Common myeloid progenitor, CD34-positive (primary cell): ENCODE data around the gene GALNT14.

Experiments
- CTCF ChIA-PET: fragments of 350-600 bp; sonication (Branson Sonifier 250); formaldehyde crosslinking; loops from one replicate; lab custom pipeline; 2021; ENCODE audit warnings: antibody characterized with exemption; lab: Charles Lee
- POLR2A ChIA-PET: fragments of 350-600 bp; sonication (Branson Sonifier 250); formaldehyde crosslinking; loops from one replicate; lab custom pipeline; 2021; ENCODE audit warnings: antibody characterized with exemption; lab: Charles Lee
- DNase-seq, 3 donors: peaks; one replicate each; pipeline versions ENCODE4 v3.0.0 to v3.0.0-alpha.2; 2013
- H3K27ac ChIP-seq, 2 experiments: 1 replicate in 1 of 2; 2 replicates in 1 of 2; pipeline ENCODE4 v1.7.0; 2013; ENCODE audit warnings: inconsistent platforms in 2 of 2, low read length in 2 of 2, mild to moderate bottlenecking in 2 of 2, low read depth in 1 of 2, moderate library complexity in 1 of 2; ENCODE audit not compliant: severe bottlenecking in 2 of 2, insufficient read depth in 1 of 2, poor library complexity in 1 of 2
- H3K27me3 ChIP-seq, 5 experiments: replicated peaks in 2 of 5; 1 replicate in 3 of 5; 2 replicates in 2 of 5; pipeline versions ENCODE4 v1.6.1 to v1.7.0; 2013; ENCODE audit warnings: low read length in 4 of 5, mild to moderate bottlenecking in 2 of 5, moderate library complexity in 2 of 5, inconsistent platforms in 1 of 5; ENCODE audit not compliant: insufficient read depth in 5 of 5, control insufficient read depth in 4 of 5
- H3K36me3 ChIP-seq, 4 experiments: 1 replicate in 2 of 4; 2 replicates in 2 of 4; pipeline versions ENCODE4 v1.6.1 to v1.7.0; 2013; ENCODE audit warnings: low read length in 3 of 4, control low read depth in 1 of 4, mild to moderate bottlenecking in 1 of 4; ENCODE audit not compliant: control insufficient read depth in 4 of 4, insufficient read depth in 4 of 4
- H3K4me1 ChIP-seq, 4 experiments: 1 replicate in 3 of 4; 2 replicates in 1 of 4; pipeline versions ENCODE4 v1.6.1 to v1.7.1; 2013; ENCODE audit warnings: low read length in 3 of 4, mild to moderate bottlenecking in 3 of 4, control low read depth in 1 of 4, inconsistent platforms in 1 of 4, moderate library complexity in 1 of 4; ENCODE audit not compliant: control insufficient read depth in 4 of 4, insufficient read depth in 4 of 4; ENCODE audit errors: control extremely low read depth in 1 of 4
- H3K4me3 ChIP-seq, 7 experiments: 1 replicate in 4 of 7; 2 replicates in 3 of 7; pipeline versions ENCODE4 v1.5.1 to v1.7.0; 2013; ENCODE audit warnings: mild to moderate bottlenecking in 7 of 7, low read length in 6 of 7, moderate library complexity in 6 of 7, inconsistent platforms in 2 of 7, low read depth in 2 of 7, control low read depth in 1 of 7; ENCODE audit not compliant: insufficient read depth in 4 of 7, control insufficient read depth in 1 of 7; ENCODE audit errors: extremely low read depth in 1 of 7
- H3K9me3 ChIP-seq, 5 experiments: 1 replicate in 4 of 5; 2 replicates in 1 of 5; pipeline versions ENCODE4 v1.6.1 to v1.7.1; 2013; ENCODE audit warnings: low read length in 4 of 5, mild to moderate bottlenecking in 2 of 5, inconsistent platforms in 1 of 5, low read depth in 1 of 5, moderate library complexity in 1 of 5; ENCODE audit not compliant: control insufficient read depth in 4 of 5, insufficient read depth in 2 of 5; ENCODE audit errors: control extremely low read depth in 1 of 5
- WGBS: methylation state at CpG from one replicate; pipeline ENCODE4 v1.1.5; 2013; ENCODE audit not compliant: insufficient coverage; 5-methylcytosine and 5-hydroxymethylcytosine counted together

The GALNT14 gene

DNA sequence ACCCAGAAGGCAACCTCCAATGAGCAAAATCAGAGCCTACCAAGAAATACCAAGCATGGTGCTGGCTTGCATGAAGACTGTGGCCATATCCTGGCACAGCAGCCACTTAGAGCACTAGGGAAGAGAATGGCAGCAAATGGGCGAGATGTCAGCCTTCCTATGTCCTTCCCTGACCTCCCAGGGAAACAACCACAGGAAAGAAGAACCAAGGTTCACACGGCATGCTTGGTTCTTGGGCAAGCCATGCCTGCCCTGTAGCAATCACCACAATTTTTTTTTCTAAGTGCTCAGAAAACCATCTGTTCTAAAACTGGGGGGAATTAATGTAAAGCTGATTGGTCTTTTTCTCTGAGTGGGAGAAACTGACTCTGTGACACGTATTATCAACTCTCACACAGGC lies 27.8 kb downstream of the GALNT14 start:
- H3K4me3 ChIP-seq, result no peak overlapping the region
- peaks cover 0 to 5% (median 0%) of the 10 kb centered on the region in 4 experiments for H3K36me3 ChIP-seq
- no peaks in the 10 kb centered on the region for H3K27me3 ChIP-seq
- H3K27ac ChIP-seq, result no peak overlapping the region
- POLR2A ChIA-PET, result no interaction called here
- H3K4me1 ChIP-seq, result peaks cover 0 to 6% (median 2%) of the 10 kb centered on the region in 4 experiments
- WGBS, result no CpG with 5 or more reads among the region's 3 CpGs
- peaks cover 0 to 3% (median 0%) of the 10 kb centered on the region in 5 experiments for H3K9me3 ChIP-seq
- CTCF ChIA-PET, result no interaction called here
- DNase-seq, result no peak

DNA sequence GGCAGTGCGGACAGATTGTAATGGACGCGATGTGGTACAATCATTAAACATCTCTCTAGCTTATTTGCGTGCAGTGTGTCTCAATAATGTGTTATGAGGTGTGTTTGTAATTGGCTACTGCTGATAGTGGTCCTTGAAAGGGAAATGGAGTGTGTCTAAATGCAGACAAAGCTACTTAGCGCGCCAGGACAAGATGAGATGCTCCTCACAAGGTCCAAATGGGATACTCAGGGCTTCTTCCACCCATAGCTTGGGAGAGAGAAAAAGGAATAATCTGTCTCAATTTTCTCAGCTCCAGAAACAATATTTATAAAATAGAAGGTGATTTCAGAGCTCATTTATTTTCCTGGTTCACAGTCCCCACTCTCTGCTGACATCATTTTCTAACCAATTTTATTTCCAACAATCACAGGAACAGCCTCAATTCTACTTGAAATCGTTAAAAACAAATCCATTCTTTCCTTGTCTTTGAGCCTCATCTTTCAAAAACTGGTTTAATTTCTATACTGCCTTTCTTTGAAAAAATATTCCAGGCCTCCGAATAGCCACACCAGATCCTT lies 28.5 kb downstream of the GALNT14 start:
- POLR2A ChIA-PET, result no interaction called here
- CTCF ChIA-PET, result no interaction called here
- H3K4me1 ChIP-seq, result peaks cover 0 to 6% (median 2%) of the 10 kb centered on the region in 4 experiments
- peaks cover 0 to 3% (median 0%) of the 10 kb centered on the region in 5 experiments for H3K9me3 ChIP-seq
- WGBS, result 98% methylated on average over 7 of the region's 8 CpGs
- no peaks in the 10 kb centered on the region for H3K27me3 ChIP-seq
- peaks cover 0 to 5% (median 0%) of the 10 kb centered on the region in 4 experiments for H3K36me3 ChIP-seq
- DNase-seq, result no peak
- H3K27ac ChIP-seq, result no peak overlapping the region
- no peak overlapping the region for H3K4me3 ChIP-seq

DNA sequence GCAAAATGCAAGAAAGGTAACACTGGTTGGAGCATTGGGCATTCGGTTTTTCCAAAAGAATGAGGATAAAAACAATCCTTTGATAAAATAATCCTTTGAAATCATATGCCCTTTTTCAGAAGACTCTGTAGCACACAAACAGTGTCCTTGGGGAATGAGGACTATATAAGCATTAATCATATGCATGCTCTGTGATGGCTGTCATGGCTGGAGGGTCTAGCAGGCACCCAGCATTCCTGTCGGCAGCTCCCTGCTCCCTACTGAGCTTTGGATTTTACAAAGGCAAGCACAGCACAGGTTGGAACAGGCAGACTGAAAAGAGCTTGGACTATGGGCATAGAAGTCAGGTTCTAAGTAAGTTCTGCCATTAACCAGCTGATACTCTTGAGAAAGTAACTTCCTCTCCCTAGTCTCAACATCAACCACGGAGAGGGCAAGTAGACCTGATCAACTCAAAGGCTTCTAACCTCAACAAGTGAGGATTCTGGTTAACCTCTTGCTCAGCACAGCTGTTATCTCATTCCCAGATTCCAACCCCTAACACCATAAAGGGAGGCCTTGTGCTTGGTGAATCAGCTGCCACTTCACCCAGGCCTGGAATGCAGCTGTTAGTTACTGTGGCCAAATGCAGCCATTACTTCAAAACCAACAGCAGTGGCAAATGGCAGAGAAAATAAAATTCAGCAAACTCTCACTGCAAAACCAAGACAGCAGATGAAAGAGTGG lies 29.5 kb downstream of the GALNT14 start:
- 88% methylated on average over 2 of the region's 3 CpGs for WGBS

DNA sequence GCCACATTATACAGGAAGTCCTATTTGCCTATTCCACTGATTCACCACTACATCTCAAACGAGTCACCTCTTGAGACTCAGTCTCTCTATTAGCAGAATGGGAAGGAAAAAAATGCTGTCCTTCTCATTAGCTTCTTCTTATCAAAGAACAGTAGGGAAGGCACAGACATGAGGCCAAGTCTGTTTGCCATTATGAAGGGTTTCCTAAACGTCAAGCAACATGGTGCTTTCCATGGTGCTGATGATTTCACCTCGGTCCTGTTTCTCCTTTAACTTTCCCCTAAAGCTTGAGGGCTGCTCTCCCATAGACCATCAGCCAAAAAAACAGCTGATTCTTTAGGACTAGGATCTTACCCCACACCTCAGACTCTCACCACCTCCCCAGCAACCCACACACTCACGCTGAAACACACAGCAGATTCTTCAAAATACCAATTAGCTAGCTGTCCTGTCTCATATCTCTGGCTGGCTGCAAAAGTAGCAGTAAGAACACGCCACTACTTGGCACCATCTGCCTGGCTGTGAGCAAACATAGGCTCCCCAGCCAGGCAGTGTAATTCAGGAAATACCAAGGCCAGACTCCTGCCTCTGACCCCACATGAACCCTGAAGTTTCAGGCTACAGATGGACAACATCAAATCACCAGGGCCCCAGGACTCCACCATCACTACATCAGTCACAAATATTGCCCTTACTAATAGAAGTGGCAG lies 30.5 kb downstream of the GALNT14 start:
- CTCF ChIA-PET, result no interaction called here
- H3K27ac ChIP-seq, result no peak overlapping the region

More for the DNA sequence above, 29.5 kb downstream of the GALNT14 start:
- Histone ChIP-seq H3K4me3 (no peak overlapping the region), H3K9me3 (peaks cover 0 to 3% (median 0%) of the 10 kb centered on the region in 5 experiments), H3K27ac (no peak overlapping the region), H3K36me3 (peaks cover 0 to 5% (median 0%) of the 10 kb centered on the region in 4 experiments), H3K27me3 (no peaks in the 10 kb centered on the region), H3K4me1 (peaks cover 0 to 6% (median 2%) of the 10 kb centered on the region in 4 experiments)
- DNase-seq, result no peak
- POLR2A ChIA-PET, result no interaction called here
- CTCF ChIA-PET, result no interaction called here

DNA sequence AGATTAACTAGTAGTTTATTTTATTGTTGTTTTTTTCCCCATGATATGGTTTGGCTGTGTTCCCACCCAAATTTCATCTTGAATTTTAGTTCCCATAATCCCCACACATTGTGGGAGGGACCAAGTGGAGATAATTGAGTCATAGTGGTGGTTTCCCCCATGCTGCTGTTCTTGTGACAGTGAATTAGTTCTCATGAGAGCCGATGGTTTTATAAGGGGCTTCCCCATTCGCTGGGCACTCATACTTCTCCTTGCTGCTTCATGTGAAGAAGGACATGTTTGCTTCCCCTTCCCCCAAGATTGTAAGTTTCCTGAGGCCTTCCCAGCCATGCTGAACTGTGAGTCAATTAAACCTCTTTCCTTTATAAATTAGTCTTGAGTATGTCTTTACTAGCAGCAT lies 36.5 kb downstream of the GALNT14 start:
- ChIA-PET CTCF (no interaction called here), POLR2A (no interaction called here)
- no peaks in the 10 kb centered on the region for H3K9me3 ChIP-seq
- no peak overlapping the region for H3K4me3 ChIP-seq
- H3K36me3 ChIP-seq, result no peaks in the 10 kb centered on the region
- peaks cover 0 to 3% (median 0%) of the 10 kb centered on the region in 4 experiments for H3K4me1 ChIP-seq
- no peak for DNase-seq
- H3K27ac ChIP-seq, result no peak overlapping the region
- 100% methylated on average over 2 of the region's 2 CpGs for WGBS
- no peaks in the 10 kb centered on the region for H3K27me3 ChIP-seq

More for the DNA sequence above, 30.5 kb downstream of the GALNT14 start:
- peak in 1 of 3 donors; percentile 10 for DNase-seq
- Histone ChIP-seq H3K4me3 (no peak overlapping the region), H3K27me3 (no peaks in the 10 kb centered on the region), H3K4me1 (peaks cover 0 to 6% (median 2%) of the 10 kb centered on the region in 4 experiments), H3K9me3 (peaks cover 0 to 3% (median 0%) of the 10 kb centered on the region in 5 experiments), H3K36me3 (peaks cover 0 to 5% (median 0%) of the 10 kb centered on the region in 4 experiments)
- POLR2A ChIA-PET, result no interaction called here
- WGBS, result 81% methylated on average over 5 of the region's 5 CpGs

DNA sequence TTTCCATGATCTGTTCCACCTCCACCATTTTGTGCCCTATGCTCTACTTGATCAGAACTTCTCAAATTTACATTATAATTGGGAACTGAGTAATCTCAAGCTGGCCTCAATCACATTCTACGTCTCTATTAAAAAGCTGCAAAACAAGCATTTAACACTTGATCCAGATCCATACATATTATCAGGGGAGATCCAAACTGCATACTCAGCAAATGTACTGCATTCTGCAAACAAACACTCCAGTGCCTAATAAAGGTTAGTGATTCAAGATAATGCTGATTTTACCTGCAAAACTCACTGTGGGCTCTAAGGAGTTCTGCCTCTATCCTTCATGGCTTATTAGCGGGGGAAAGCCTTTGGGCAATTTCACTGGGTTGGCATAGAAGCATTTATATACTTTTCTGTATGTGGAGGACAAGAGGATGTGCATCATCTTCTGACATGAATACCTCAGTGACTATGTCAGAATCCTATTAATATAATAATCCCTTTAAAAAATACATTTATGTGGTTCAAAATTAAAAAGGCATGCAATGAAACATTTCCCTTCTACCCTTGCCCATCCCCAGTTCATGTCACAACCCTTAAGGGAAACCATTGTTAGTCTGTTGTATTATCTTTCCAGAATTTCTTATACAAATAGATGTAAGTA lies 40.2 kb downstream of the GALNT14 start:
- no peak for DNase-seq
- no peaks in the 10 kb centered on the region for H3K4me1 ChIP-seq
- no CpG with 5 or more reads among the region's 2 CpGs for WGBS
- H3K36me3 ChIP-seq, result no peaks in the 10 kb centered on the region
- no peaks in the 10 kb centered on the region for H3K27me3 ChIP-seq
- ChIA-PET CTCF (no interaction called here), POLR2A (interaction anchor here (0.6 kb wide), 1 partner anchor 545 kb away, joined by 3 read pairs; no protein-coding TSS in a partner anchor)
- no peaks in the 10 kb centered on the region for H3K9me3 ChIP-seq
- no peak overlapping the region for H3K27ac ChIP-seq
- no peak overlapping the region for H3K4me3 ChIP-seq
